ENCODE measurements around the gene RFPL3.
"Not testable (repeated sequence)": the region's sequence is repeated elsewhere in the genome, so short reads cannot be mapped to it uniquely, and the experiment has no call there.

RFPL3 gene

GRCh38 chr22:32354360-32355351 is 3.0 kb upstream of the RFPL3 start:
- DNase-seq, result no peak

GRCh38 chr22:32355760-32356159 is 1.9 kb upstream of the RFPL3 start:
- DNase-seq, result peak in 1 of 2 donors; percentile 1

GRCh38 chr22:32360096-32360495 is 2.4 kb downstream of the RFPL3 start:
- DNase-seq, result not testable (repeated sequence)

- DNase-seq, result no peak
Observed at GRCh38 chr22:32361257-32361656, 3.6 kb downstream of the RFPL3 start.

GRCh38 chr22:32364210-32364609 is 6.5 kb downstream of the RFPL3 start:
- DNase-seq, result no peak

GRCh38 chr22:32375678-32376450 is 18.2 kb downstream of the RFPL3 start:
- no peak for DNase-seq

- no peak for DNase-seq
Observed at GRCh38 chr22:32376681-32377080, 19.0 kb downstream of the RFPL3 start.

GRCh38 chr22:32378707-32379272 is 21.1 kb downstream of the RFPL3 start:
- DNase-seq, result no peak

GRCh38 chr22:32380991-32381390 is 23.3 kb downstream of the RFPL3 start:
- no peak for DNase-seq

- DNase-seq, result no peak
Observed at GRCh38 chr22:32385681-32386080, 28.0 kb downstream of the RFPL3 start.

- peak in 1 of 2 donors; percentile 11 for DNase-seq
Observed at GRCh38 chr22:32389685-32390084, 32.0 kb downstream of the RFPL3 start.

- no peak for DNase-seq
Observed at GRCh38 chr22:32395107-32395506, 37.4 kb downstream of the RFPL3 start.

GRCh38 chr22:32396255-32396654 is 38.6 kb downstream of the RFPL3 start:
- no peak for DNase-seq

GRCh38 chr22:32396746-32397145 is 39.1 kb downstream of the RFPL3 start:
- DNase-seq, result no peak

- no peak for DNase-seq
Observed at GRCh38 chr22:32401486-32401885, 43.8 kb downstream of the RFPL3 start.

- no peak for DNase-seq
Observed at GRCh38 chr22:32404021-32404420, 46.4 kb downstream of the RFPL3 start.

- DNase-seq, result no peak
Observed at GRCh38 chr22:32407312-32407711, 49.6 kb downstream of the RFPL3 start.

GRCh38 chr22:32407936-32408335 is 50.3 kb downstream of the RFPL3 start:
- no peak for DNase-seq

- no peak for DNase-seq
Observed at GRCh38 chr22:32409977-32410376, 52.3 kb downstream of the RFPL3 start.

GRCh38 chr22:32410459-32410858 is 52.8 kb downstream of the RFPL3 start:
- DNase-seq, result no peak
